CD4-positive, alpha-beta T cell treated with Interleukin-10 for 1 hour (primary cell): ENCODE measurements around the gene PPIA.

ENCODE experiments used
- DNase-seq: peaks from one replicate; pipeline ENCODE4 v3.0.0-alpha.2; 2020

Gene PPIA

DNA sequence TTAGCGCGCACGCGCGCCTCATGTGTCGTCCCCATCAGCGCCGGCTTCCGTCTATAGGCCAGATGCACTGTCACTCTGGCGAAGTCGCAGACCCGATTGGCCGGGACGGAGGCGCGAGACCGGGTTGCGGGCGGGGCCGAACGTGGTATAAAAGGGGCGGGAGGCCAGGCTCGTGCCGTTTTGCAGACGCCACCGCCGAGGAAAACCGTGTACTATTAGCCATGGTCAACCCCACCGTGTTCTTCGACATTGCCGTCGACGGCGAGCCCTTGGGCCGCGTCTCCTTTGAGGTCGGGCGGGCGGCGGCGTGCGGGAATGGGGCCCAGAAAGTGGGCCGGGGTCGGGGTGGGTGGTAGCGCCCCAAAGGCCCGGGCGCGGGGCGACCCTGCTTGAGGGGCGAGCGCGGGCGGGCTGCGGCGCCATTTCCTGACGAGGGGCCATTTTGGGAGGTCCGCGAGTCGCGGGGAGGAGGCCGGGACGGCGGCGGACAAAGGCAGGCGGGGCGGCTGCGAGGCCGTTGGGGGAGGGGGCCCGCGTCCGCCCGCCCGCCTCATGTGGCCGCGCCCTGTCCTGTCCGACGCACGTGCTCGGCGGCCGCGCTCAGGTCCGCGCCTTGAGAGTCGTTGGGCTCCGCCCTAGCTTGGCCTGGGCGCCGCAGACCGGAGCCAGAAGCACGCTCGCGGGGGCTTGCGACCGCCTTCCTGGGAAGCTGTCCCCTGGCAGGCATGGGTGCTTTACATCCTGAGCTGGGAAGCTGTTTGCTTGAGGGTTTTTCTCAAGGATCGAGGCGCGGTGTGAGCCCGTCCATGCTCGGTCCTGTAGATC, at the start of gene PPIA:
TSS of gene PPIA (plus strand) at position 178 of the 825 bp plus-strand sequence. CDS start at position 222, 44 bp downstream.
- DNase-seq, result peak; percentile 99

DNA sequence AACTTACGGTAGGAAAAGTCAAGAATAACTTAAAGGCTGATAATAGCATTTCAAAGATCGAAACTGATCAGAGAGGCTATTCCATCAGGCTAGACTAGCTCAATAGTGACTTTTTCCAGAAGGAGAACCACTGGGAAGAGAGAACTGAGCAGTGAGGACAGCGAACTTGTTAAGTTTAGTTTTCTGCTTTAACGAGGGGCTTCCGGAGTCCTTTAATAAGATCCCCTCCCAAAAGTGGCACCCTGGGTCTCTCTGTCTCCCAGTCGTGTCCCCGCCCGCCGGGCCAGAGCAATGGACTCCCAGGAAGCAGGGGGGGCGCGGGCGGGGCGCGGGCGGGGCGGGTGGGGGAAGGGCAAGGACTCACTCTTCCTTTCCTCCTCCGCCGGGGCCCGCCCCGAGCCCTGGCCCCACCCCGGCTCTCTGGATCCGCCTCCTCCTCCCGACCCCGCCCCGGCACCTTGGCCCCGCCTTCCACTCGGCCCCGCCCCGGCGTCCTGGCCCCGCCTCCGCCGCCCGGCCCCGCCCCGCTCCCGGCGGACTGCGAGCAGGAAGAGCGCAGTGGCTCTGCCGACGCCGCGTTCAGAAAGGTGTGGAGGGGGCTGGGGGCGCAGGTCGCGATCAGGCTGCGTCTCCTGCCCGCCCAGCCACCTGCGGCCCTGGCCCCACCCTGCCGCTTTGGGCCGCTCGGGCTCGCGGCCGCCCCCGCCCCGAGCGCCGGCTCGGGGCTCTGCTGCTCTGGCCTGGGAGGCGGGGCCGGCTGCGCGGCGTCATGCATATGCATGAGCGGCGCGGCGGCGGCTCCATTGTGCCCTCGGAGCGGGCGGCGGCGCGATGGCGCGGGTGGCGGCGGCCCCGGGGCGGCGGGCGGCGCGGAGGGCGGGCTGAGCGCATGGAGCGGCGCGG, 48.2 kb upstream of the PPIA start, which contains the start of gene ZMIZ2:
TSS of gene ZMIZ2 (plus strand) at position 803 of the 903 bp plus-strand sequence. CDS start 7,403 bp downstream, outside the sequence.
- DNase-seq, result peak; percentile 91

DNA sequence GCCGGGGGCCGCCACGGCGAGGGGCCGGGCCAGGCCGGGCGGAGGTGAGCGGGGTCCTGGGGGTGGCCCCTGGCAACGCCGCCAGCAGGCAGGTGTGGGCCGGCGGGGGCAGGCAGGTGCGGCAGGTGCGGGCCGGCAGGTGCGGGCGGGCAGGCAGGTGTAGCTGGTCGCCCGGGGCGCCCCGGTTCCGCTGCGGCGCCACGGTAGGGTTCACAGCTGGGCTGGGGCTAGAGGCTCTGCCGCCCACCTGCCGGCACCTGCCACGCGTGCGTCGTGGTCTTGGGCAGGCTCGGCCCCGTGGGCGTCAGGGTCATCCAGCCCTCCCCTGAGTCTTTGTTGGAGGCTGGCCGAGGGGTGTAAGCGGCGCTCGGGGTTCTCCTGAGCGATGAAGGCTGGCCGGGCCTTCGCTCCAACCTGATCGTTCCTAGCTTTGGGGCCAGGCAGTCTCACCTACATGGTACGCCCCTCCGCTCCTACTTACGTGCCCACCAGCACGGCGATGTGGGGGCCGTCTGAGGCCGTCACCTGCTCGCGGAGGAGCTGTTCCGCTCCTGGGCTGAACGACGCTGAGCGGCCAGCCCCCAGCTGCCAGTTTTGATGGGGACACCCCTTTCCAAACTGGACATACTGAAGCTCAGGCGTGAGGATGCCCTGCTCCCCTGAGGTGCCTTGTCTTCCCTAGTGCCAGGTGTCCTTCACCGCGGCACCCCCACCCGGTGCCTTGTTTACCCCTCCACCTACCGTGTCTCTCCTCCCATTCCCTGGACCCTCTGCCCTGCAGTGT, 47.3 kb upstream of the PPIA start:
- DNase-seq, result no peak

DNA sequence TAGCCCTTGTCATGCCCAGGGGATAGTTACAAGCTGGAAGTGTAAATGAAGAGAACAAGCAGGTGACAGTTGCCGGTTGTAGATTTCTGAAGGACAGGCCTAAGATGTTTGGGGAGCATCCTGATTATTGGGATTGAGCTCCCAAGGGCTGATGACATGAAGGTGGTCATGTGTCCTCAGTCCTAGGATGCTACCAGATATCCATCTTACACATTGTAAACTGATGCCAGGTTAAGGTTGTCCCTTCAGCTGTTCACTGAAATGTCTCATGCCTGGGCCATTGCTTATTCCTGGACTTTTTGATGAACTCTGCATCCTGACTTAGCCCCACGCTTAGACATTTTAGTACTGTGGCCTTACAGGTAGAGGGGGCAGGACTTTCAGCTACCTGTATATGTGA, 46.5 kb upstream of the PPIA start:
- DNase-seq, result no peak

DNA sequence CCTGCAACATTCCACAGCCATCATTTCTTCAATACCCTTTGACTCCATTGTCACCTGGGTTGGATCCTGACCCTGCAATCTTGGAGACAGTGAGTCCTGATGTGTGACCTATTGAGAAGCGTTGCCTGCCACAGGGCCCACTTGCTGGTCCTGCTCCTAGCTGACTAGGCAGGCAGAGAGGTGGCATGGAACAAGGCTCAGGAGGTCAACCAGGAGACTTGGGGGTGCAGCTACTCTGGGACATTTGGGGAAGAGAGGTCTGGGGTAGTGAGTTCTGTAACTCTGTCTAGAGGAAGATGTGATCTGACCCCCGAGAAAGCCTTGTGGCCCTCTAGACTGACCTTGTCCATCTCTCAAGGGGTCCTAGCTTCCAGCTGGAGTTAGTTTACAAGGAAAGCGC, 46.1 kb upstream of the PPIA start:
- no peak for DNase-seq

DNA sequence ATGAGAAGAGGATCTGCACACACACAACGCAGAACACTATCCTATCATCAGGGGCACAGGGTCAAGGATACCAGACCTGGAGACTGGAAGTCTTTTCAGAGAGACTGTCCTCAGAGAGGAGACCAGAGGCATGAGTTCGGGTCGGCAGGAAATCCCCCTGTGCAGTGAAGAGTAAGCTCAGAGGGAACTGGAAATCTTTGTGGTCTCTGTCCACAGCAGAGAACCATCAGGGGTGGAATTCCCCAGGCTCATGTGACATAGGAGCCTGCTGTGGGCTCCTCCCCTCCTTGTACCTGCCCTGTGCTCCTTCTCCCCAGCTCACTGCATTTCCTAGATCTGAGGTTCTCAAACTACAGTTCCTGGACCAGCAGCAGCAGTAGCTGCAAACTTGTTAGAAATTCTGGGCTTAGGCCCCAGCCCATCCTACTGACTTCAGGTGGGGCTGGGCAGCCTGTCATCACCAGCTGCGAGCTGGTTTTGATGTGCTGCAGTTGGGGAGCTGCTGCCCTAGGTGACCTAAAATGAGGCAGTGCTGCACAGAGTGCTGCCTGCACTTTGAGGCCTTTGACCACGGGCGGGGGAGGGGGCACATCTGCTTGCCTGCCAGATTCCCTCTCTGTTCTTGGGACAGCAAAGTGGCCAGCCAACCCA, 45.4 kb upstream of the PPIA start:
- DNase-seq, result peak; percentile 78

DNA sequence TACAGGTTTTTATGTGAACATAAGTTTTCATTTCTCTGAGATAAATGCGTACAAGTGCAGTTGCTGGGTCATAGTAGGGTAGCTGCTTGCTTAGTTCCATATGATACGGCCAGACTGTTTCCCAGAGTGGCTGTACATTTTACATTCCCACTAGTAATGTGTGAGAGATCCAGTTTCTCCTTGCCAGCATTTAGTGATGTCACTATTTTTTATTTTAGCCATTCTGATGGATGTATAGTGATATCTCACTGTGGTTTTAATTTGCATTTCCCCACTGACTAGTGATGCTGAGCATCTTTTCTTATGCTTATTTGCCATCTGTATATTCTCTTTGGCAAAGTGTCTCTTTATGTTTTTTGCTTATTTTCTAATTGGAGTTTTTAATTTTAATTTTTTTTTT, 43.7 kb upstream of the PPIA start:
- DNase-seq, result no peak

DNA sequence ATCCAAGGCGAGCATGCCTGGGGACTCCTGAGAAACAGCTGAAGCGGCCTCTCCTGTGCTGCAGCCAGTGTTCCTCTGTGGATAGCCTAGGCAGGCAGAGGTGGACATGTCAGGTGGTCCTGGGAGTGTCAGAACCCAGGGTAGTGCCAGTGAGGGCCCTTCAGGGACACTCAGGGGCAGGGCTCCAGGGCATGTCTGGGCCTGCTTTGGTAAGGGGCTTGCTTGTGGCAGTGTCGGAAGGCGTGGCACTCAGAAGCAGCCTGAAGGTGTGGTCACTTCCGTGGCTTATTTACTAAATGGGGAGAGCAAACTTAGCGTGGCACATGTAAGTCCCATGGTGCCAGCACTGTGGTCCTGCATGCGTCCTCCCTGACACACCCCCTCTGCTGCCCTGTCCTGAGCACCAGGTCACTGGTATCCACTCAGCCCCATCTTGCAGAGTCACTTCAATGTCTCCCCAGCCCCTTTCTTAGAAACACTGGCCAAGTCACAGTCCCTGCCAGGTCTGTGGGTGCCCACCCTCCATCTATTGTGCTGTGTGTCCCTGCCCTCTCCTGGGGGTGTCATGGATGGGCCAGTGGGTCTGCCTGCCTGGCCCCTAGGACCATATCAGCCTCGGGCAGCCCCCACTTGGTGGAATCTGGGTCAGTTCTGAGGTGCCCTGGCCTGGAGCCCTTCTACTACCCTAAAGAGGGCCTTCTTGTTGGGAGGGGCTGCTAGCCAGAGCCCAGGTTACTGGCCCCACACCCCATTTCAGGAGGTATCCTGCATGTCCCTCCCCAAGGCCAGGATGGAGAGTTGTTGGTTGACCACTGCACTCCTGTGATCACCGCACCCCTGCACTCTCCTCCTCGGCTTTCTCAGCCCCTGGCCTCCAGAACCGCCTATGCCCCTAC, 41.4 kb upstream of the PPIA start:
- DNase-seq, result no peak

DNA sequence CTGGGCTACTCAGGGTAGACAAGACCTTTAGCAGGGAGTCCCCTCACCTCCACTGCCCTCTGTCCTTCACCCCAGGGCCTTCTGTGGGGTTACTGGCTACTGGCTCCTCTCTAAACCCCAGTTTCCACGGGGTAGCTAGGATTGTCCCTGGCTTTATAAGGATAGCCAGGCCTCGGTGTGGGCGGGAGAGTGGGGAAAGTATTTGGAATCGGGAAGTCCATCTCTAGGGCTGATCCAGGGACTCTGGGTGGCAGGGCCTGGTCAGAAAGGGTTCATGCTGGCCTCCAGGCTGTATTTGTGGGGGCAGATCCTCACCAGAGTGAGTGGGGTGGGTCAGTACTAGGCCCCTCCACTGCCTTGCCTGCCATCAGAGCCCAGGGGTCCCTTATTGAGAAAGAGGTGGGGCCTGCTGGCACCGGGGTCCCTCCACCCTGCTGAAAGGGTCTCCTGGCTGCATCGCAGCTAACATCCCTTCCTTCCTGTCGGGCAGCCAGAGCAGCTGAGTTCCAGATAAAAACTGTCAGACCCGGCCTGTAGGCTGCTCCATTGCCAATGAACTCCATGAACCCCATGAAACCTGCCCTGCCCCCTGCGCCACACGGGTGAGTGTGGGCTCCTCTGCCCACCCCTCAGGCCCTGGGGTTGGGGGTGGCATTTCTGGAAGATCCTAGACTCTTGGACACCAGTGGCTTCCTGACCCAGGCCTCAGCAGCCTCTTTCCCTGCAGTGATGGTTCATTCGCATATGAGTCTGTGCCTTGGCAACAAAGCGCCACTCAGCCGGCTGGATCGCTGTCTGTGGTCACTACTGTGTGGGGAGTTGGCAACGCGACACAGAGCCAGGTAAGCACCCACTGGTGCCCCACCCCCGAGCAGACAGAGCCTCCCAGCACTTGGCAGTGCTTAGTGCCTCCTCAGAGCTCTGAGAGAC, 40.5 kb upstream of the PPIA start:
- no peak for DNase-seq

DNA sequence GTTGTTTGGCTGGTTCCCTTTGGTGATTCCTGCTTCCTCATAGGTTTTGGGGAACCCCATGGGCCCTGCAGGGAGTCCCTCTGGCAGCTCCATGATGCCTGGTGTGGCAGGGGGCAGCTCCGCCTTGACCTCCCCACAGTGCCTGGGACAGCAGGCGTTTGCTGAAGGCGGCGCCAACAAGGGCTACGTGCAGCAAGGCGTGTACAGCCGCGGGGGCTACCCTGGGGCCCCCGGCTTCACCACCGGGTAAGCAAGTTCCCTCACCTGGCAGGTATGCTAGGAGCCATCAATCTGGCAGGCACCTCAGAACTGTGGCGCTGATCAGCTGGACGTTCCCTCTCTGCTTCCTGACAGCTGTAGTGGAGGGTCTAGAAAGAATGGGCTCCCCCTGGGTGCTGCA, 39.6 kb upstream of the PPIA start:
- no peak for DNase-seq

DNA sequence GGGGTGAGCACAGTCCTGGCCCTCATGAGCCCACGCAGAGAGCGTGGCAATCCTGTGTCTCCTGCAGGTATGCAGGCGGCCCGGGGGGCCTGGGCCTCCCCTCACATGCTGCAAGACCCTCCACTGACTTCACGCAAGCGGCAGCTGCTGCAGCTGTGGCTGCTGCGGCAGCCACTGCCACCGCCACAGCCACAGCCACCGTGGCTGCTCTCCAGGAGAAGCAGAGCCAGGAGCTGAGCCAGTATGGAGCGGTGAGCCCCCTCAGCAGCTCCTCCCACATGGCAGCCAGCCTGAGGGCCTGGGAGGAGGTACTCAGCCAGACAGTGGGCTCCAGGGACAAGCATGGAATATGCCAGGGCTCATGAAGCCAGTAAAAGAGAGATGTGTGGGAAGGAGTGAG, 39.2 kb upstream of the PPIA start:
- no peak for DNase-seq

DNA sequence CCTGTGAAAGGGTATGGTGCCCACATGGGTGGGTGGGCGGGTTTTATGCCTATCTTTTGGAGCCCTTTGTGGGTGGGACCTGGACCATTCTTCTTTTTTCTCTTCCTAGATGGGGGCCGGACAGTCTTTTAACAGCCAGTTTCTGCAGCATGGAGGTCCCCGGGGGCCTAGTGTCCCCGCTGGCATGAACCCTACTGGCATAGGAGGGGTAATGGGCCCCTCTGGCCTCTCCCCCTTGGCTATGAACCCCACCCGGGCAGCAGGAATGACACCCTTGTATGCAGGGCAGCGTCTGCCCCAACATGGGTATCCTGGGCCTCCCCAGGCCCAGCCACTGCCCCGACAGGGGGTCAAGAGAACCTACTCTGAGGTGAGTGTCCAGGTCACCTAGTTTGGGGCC, 38.7 kb upstream of the PPIA start:
- DNase-seq, result no peak

DNA sequence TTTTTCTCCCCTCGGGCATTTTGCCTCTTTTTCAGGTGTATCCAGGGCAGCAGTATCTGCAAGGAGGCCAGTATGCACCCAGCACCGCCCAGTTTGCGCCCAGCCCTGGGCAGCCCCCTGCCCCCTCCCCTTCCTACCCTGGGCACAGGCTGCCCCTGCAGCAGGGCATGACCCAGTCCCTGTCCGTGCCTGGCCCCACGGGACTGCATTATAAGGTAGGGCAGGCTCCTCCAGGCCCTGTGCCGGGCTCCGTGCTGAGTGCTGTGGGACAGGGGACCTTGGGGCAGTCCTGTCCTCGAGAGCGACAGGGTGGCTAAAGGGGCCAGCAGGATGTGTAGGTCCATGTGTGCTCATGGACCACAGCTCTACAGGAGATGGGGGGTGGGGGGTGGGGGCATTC, 37.2 kb upstream of the PPIA start:
- DNase-seq, result no peak

DNA sequence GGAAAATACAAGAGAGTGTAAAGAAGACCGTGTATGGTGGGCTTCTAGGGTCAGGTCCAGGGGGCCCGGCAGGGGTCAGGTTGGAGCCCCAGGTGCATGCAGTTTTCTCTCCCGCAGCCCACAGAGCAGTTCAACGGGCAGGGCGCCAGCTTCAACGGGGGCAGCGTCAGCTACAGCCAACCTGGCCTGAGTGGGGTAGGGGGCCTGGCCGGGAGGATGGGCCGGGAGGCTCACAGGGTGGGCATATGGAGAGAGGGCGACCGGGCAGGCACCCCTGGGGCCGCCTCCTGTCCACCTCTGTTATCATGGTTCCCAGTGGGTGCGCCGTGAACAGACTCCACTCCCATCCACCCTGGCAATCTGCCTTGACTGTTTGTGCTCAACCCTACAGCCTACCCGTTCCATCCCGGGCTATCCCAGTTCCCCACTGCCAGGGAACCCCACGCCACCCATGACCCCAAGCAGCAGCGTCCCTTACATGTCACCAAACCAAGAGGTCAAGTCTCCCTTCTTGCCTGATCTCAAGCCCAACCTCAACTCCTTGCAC, 36.4 kb upstream of the PPIA start:
- no peak for DNase-seq

DNA sequence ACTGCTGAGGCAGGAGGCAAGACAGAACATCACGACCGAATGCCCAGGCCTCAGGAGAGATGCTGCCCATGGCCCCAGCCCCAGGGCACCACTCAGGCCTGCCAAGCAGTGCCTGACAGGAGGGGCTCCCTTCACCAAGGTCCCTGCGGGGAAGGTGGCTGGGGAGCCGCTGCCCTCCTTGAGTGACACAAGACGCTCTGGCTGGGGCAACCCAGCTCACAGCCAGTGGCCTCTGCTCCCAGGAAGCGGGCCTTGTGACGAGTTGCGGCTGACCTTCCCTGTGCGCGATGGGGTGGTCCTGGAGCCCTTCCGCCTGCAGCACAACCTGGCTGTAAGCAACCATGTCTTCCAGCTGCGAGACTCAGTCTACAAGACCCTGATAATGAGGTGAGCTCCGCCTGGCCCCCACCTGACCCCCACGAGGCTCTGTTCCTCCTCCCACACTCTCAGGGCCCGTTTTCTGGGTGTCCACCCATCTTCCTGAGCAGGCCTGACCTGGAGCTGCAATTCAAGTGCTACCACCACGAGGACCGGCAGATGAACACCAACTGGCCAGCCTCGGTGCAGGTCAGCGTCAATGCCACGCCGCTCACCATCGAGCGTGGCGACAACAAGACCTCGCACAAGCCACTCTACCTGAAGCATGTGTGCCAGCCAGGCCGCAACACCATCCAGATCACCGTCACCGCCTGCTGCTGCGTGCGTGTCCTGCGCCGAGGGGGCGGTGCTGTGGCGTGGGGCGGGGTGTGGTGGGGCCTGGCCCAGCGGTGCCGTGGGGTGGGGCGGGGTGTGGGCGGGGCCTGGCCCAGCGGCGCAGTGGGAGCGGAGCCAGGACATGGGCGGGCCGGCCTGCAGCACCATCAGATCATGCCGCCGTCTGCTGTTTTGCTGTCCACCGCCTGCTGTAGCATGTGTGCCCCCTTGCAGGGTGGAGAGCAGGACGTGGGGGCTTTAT, 35.0 kb upstream of the PPIA start:
- DNase-seq, result no peak

DNA sequence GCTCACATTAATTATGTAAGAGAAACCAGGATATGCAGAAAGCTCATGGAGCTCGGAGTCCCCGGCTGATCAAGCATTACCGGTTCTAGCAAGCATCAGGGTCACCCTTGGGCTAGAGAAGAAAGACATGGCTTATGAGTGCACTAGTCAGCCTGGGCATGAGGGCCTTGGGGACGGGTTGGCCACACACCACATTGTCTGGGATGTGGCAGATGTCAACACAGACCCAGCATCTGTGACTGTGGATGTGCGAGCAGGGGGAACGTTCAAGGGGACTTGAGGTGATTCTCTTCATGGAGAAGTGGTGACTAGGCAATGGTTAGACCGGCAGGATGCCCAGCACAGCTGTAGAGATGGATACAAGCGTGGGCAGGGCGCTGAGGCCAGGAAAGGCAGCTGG, 34.2 kb upstream of the PPIA start:
- no peak for DNase-seq

DNA sequence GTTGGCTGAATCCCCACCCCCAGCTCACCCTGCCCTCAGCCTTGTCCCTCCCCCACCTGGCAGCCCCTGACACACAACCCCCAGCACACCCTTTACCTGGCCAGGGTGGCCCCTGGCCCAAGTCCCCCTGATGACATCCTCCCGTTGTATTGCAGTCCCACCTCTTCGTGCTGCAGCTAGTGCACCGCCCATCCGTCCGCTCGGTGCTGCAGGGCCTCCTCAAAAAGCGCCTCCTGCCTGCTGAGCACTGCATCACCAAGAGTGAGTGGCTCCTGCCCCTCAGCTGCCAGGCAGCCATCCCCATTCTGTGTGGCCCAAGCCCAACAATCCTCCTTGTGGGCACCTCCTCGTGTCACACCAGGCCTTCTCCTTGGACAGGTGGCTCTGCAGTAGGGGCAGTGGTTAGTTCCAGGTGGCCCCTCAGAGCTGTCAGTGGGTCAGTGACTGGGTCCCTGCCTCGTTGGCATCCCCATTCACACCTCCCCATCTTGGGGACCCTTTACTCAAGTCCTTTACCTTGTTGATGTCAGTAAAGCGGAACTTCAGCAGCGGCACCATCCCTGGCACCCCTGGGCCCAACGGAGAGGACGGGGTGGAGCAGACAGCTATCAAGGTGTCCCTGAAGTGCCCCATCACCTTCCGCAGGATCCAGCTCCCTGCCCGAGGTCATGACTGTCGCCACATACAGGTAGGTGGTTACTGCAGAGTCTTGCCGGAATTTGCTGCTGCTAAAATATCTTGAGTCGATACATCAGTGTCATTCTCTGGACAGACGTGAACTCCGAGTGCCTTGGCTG, 33.6 kb upstream of the PPIA start:
- DNase-seq, result no peak

DNA sequence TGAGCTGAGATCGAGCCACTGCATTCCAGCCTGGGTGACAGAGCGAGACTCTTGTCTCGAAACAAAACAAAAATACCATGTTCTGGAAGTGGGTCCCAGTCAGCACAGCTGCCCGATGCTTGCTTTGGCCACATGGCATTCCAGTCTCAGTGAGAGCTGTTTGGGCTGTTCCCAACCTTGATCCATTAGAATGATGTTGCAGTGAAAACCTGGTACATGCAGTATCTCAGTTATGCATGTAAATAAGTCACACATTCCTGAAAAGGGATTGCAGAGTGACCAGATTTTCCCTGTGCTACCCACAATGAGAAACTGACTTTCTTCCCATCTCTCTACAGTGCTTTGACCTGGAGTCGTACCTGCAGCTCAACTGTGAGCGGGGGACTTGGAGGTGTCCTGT, 32.4 kb upstream of the PPIA start:
- no peak for DNase-seq
